Liver (tissue), 9 donors: Measurements from ENCODE around the gene CHN2. TPM values are rescaled to one million over a fixed set of nuclear protein-coding genes. Genes with fewer than 3 reads are reported as not detected.

Experiments
- DNase-seq: peaks from one replicate; pipeline ENCODE4 v3.0.0-alpha.2; 2017; ENCODE audit warnings: low spot score
- H3K27ac ChIP-seq, 2 donors: one replicate each; pipeline ENCODE4 v1.7.0; 2013; ENCODE audit warnings: inconsistent platforms in 2 of 2, low read length in 2 of 2, control low read depth in 1 of 2, low read depth in 1 of 2, mild to moderate bottlenecking in 1 of 2
- H3K27me3 ChIP-seq, 4 donors: one replicate each; pipeline versions ENCODE4 v1.6.1 to v1.7.0; 2013; ENCODE audit warnings: low read length in 3 of 4, inconsistent platforms in 1 of 4, mild to moderate bottlenecking in 1 of 4, moderate library complexity in 1 of 4; ENCODE audit not compliant: control insufficient read depth in 4 of 4, insufficient read depth in 4 of 4
- H3K36me3 ChIP-seq, 4 donors: one replicate each; pipeline versions ENCODE4 v1.6.1 to v1.7.0; 2013; ENCODE audit warnings: low read length in 3 of 4, mild to moderate bottlenecking in 3 of 4, low read depth in 1 of 4, moderate library complexity in 1 of 4; ENCODE audit not compliant: control insufficient read depth in 4 of 4, insufficient read depth in 3 of 4
- H3K4me1 ChIP-seq, 4 donors: one replicate each; pipeline versions ENCODE4 v1.6.1 to v1.7.0; 2013; ENCODE audit warnings: low read length in 3 of 4, mild to moderate bottlenecking in 3 of 4, moderate library complexity in 1 of 4; ENCODE audit not compliant: control insufficient read depth in 4 of 4, insufficient read depth in 4 of 4
- H3K4me3 ChIP-seq, 3 donors: one replicate each; pipeline versions ENCODE4 v1.6.1 to v1.7.0; 2013; ENCODE audit warnings: low read length in 3 of 3, control low read depth in 1 of 3, low read depth in 1 of 3, mild to moderate bottlenecking in 1 of 3
- H3K9ac ChIP-seq, 2 donors: one replicate each; pipeline ENCODE4 v1.7.0; 2013; ENCODE audit warnings: low read length in 2 of 2, mild to moderate bottlenecking in 2 of 2, moderate library complexity in 2 of 2, control low read depth in 1 of 2, low read depth in 1 of 2
- H3K9me3 ChIP-seq, 4 donors: one replicate each; pipeline versions ENCODE4 v1.6.1 to v1.7.0; 2013; ENCODE audit warnings: low read length in 3 of 4; ENCODE audit not compliant: control insufficient read depth in 4 of 4
- ATF3 ChIP-seq: IDR thresholded peaks from 2 replicates; pipeline ENCODE4 v1.6.1; 2016; ENCODE audit warnings: antibody characterized with exemption
- CTCF ChIP-seq: fragments of 150-350 bp; IDR thresholded peaks from 2 replicates; pipeline ENCODE4 v1.5.1; 2017; ENCODE audit warnings: improper control_type of control experiment, low read depth, low read length; ENCODE audit not compliant: missing input control
- EGR1 ChIP-seq, 2 donors: IDR thresholded peaks; 2 replicates each; pipeline ENCODE4 v1.6.1; 2016 to 2018; ENCODE audit warnings: antibody characterized with exemption in 2 of 2, low read depth in 2 of 2
- FOXA1 ChIP-seq: IDR thresholded peaks from 2 replicates; pipeline ENCODE4 v1.6.1; 2016; ENCODE audit warnings: antibody characterized with exemption
- FOXA2 ChIP-seq: IDR thresholded peaks from 2 replicates; pipeline ENCODE4 v1.6.1; 2016; ENCODE audit warnings: antibody characterized with exemption
- GABPA ChIP-seq, 2 donors: IDR thresholded peaks in 1 of 2; conservative IDR thresholded peaks in 1 of 2; 2 replicates each; pipeline ENCODE4 v1.6.1; 2016; ENCODE audit warnings: antibody characterized with exemption in 2 of 2, mild to moderate bottlenecking in 1 of 2, moderate library complexity in 1 of 2
- HNF4A ChIP-seq, 2 donors: conservative IDR thresholded peaks; 2 replicates each; pipeline ENCODE4 v1.6.1; 2016; ENCODE audit warnings: antibody characterized with exemption in 2 of 2, mild to moderate bottlenecking in 2 of 2
- HNF4G ChIP-seq: IDR thresholded peaks from 2 replicates; pipeline ENCODE4 v1.6.1; 2016; ENCODE audit warnings: antibody characterized with exemption
- JUND ChIP-seq, 2 donors: IDR thresholded peaks; 2 replicates each; pipeline ENCODE4 v1.6.1; 2016; ENCODE audit warnings: antibody characterized with exemption in 2 of 2
- MAX ChIP-seq: IDR thresholded peaks from 2 replicates; pipeline ENCODE4 v1.6.1; 2016; ENCODE audit warnings: antibody characterized with exemption
- NR2F2 ChIP-seq: IDR thresholded peaks from 2 replicates; pipeline ENCODE4 v1.6.1; 2016; ENCODE audit warnings: antibody characterized with exemption
- RAD21 ChIP-seq, 2 donors: IDR thresholded peaks; 2 replicates each; pipeline ENCODE4 v1.6.1; 2016; ENCODE audit warnings: antibody characterized with exemption in 2 of 2, mild to moderate bottlenecking in 2 of 2
- REST ChIP-seq: IDR thresholded peaks from 2 replicates; pipeline ENCODE4 v1.6.1; 2016; ENCODE audit warnings: antibody characterized with exemption, mild to moderate bottlenecking
- RXRA ChIP-seq, 2 donors: IDR thresholded peaks; 2 replicates each; pipeline ENCODE4 v1.6.1; 2017 to 2018; ENCODE audit warnings: antibody characterized with exemption in 2 of 2, mild to moderate bottlenecking in 1 of 2
- TAF1 ChIP-seq: conservative IDR thresholded peaks from 2 replicates; pipeline ENCODE4 v1.6.1; 2016; ENCODE audit warnings: antibody characterized with exemption, mild to moderate bottlenecking
- YY1 ChIP-seq: IDR thresholded peaks from 2 replicates; pipeline ENCODE4 v1.6.1; 2016; ENCODE audit warnings: antibody characterized with exemption, mild to moderate bottlenecking
- WGBS: extraction: QIAGEN DNeasy Blood & Tissue Kit; methylation state at CpG from one replicate; pipeline ENCODE4 v1.1.7; 2013; 5-methylcytosine and 5-hydroxymethylcytosine counted together
- polyA plus RNA-seq, 2 donors: library from polyadenylated mRNA; stranded (reverse) in 1 of 2; unstranded in 1 of 2; fragments of 200-250 nt in 1 of 2; fragments of >200 nt in 1 of 2; fragmentation: Nextera tagmentation in 1 of 2; extraction: Ambion mirVana in 1 of 2; gene quantifications; one replicate each; pipeline versions ENCODE4 v1.2.1 to v1.2.3, GENCODE V29; 2013 to 2015
- total RNA-seq, 2 donors: library from RNA; depleted of rRNA; stranded (reverse); fragments of >200 nt; gene quantifications; one replicate each; pipeline ENCODE4 v1.2.3, GENCODE V29; 2014
- donor health status: healthy.
- donor health status: healthy.
- donor health status: healthy.
- donor health status: healthy.
- donor health status: healthy.

Gene CHN2
- total and polyA plus RNA-seq, 4 donors = 8.3 to 25.4 (median 17.8) TPM

- Histone ChIP-seq H3K4me3 (no peak overlapping the region), H3K27me3 (no peaks in the 10 kb centered on the region), H3K9ac (no peak overlapping the region), H3K4me1 (peaks cover 7 to 23% (median 20%) of the 10 kb centered on the region in 4 donors), H3K9me3 (no peaks in the 10 kb centered on the region), H3K27ac (no peak overlapping the region), H3K36me3 (no peaks in the 10 kb centered on the region)
- 82% methylated on average over 1 of the region's 1 CpG for WGBS
- no peak for DNase-seq
- TF ChIP-seq NR2F2 (peak; percentile 34), FOXA1 (no peak)
Measured at GRCh38 chr7:29494350-29494749, 299.8 kb downstream of the CHN2 start.

- Histone ChIP-seq H3K4me1 (peaks cover 7 to 23% (median 20%) of the 10 kb centered on the region in 4 donors), H3K4me3 (no peak overlapping the region), H3K27me3 (no peaks in the 10 kb centered on the region), H3K9me3 (no peaks in the 10 kb centered on the region), H3K36me3 (peaks cover 0 to 7% (median 1%) of the 10 kb centered on the region in 4 donors), H3K9ac (no peak overlapping the region), H3K27ac (no peak overlapping the region)
- 89% methylated on average over 7 of the region's 7 CpGs for WGBS
- TF ChIP-seq YY1 (no peak), RAD21 (IDR thresholded peaks at IDR 0.05) (no peak), REST (no peak), CTCF (no peak), FOXA2 (no peak), MAX (no peak), GABPA (IDR thresholded peaks at IDR 0.05 in 1 of 2, conservative IDR thresholded peaks at IDR 0.05 in 1 of 2) (no peak), NR2F2 (no peak), HNF4A (conservative IDR thresholded peaks at IDR 0.05) (no peak), ATF3 (no peak), HNF4G (no peak), TAF1 (no peak), FOXA1 (no peak), JUND (IDR thresholded peaks at IDR 0.05) (no peak), EGR1 (IDR thresholded peaks at IDR 0.05; ENCODE audit: low read depth in 2 of 2) (no peak), RXRA (IDR thresholded peaks at IDR 0.05) (no peak)
- DNase-seq = no peak
Measured at GRCh38 chr7:29495653-29496052, 301.1 kb downstream of the CHN2 start.
